ENCODE data around the gene PLEK.

DNA sequence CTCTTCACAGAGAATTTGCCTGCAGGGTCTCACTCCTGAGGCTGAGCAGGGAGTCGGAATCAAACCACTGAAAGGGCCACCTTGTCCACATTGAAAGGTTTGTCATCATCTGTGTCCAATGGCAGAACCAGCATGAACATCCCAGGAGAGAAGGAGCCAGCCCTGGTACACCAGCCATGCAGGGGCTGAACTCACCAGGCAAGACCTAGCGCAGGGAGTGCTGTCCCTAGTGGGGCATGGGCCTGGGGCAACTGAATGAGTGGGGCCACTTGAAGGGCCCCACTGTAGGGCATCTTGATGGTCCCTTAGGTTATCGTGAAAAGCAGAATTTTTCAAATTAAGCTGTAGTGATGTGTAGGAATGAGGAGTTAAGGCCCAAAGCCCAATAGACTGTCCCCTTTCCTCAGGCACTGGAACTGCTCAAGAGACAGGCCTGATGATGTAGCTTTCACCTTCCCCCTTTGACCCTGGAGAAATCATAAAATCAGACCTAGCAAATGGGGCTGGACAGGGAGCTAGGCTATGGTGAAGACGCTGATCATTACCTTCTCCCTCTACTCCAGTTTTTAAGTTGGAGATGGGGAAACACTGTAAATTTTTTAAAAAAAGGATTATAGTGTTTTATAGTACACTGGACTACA is 8.4 kb upstream of the PLEK start:
- TF ChIP-seq, protein P1, sequence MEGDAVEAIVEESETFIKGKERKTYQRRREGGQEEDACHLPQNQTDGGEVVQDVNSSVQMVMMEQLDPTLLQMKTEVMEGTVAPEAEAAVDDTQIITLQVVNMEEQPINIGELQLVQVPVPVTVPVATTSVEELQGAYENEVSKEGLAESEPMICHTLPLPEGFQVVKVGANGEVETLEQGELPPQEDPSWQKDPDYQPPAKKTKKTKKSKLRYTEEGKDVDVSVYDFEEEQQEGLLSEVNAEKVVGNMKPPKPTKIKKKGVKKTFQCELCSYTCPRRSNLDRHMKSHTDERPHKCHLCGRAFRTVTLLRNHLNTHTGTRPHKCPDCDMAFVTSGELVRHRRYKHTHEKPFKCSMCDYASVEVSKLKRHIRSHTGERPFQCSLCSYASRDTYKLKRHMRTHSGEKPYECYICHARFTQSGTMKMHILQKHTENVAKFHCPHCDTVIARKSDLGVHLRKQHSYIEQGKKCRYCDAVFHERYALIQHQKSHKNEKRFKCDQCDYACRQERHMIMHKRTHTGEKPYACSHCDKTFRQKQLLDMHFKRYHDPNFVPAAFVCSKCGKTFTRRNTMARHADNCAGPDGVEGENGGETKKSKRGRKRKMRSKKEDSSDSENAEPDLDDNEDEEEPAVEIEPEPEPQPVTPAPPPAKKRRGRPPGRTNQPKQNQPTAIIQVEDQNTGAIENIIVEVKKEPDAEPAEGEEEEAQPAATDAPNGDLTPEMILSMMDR (IDR thresholded peaks at IDR 0.05): no peak
- TF ChIP-seq POLR2A (IDR thresholded peaks at IDR 0.05): no peak

Measured in uterus (tissue), 2 donors.